Stimulated activated naive CD4-positive, alpha-beta T cell (primary cell): ENCODE measurements around the gene EMC8.
"Not testable (repeated sequence)": the region's sequence is repeated elsewhere in the genome, so short reads cannot be mapped to it uniquely, and the experiment has no call there.

Experiments used
- DNase-seq, 6 experiments: peaks; one replicate each; lab custom pipeline; 2025; lab: John Stamatoyannopoulos, UW

Gene EMC8

GRCh38 chr16:85799497-85800320 is at the start of gene EMC8, which contains the start of gene COX4I1:
Gene EMC8 (minus strand): TSS chr16:85799544. CDS start chr16:85799295, 249 bp downstream.
Gene COX4I1 (plus strand): TSS chr16:85799695. CDS start chr16:85801206, 1,511 bp downstream.
- peak; percentile 84 to 90 (median 86) for DNase-seq

DNA sequence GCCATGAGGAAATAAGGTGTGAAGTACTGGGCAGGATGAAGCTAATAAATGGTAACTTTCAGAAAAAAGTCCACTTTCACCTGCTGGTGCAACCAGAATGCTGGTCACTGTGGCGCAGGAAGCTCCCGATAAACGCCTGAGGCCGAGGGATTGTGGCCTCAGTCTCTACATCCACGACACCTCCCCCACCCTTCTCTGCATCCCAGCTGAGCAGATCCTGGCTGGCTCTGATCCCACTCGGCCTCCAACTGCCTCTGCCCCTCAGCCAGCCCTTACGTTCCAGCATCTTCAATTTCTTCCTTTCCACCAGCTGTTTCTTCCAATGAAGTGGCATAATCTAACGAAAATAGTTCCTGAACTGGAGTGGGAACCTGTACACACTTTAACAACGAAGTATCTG is 49.6 kb upstream of the EMC8 start:
- DNase-seq: no peak

- DNase-seq: no peak
Observed at GRCh38 chr16:85847681-85848601, 48.6 kb upstream of the EMC8 start.

GRCh38 chr16:85847036-85847435 is 47.7 kb upstream of the EMC8 start:
- DNase-seq: no peak

GRCh38 chr16:85846461-85846860 is 47.1 kb upstream of the EMC8 start:
- no peak for DNase-seq

GRCh38 chr16:85845266-85845665 is 45.9 kb upstream of the EMC8 start:
- DNase-seq: no peak

- no peak for DNase-seq
Observed at GRCh38 chr16:85844786-85845185, 45.4 kb upstream of the EMC8 start.

DNA sequence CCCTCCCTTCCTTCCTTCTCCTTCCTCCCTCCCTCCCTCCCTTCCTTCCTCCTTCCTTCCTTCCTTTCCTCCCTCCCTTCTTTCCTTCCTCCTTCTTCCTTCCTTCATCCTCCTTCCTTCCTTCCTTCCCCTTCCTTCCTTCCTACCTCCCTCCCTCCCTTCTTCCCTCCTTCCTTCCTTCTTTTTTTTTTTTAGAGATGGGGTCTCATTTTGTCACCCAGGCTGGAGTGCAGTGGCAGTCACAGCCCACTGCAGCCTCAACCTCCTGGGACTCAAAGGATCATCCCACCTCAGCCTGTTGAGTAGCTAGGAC is 44.8 kb upstream of the EMC8 start:
- DNase-seq: no peak

GRCh38 chr16:85843471-85844168 is 44.3 kb upstream of the EMC8 start:
- no peak for DNase-seq

GRCh38 chr16:85842848-85843247 is 43.5 kb upstream of the EMC8 start:
- no peak for DNase-seq

DNA sequence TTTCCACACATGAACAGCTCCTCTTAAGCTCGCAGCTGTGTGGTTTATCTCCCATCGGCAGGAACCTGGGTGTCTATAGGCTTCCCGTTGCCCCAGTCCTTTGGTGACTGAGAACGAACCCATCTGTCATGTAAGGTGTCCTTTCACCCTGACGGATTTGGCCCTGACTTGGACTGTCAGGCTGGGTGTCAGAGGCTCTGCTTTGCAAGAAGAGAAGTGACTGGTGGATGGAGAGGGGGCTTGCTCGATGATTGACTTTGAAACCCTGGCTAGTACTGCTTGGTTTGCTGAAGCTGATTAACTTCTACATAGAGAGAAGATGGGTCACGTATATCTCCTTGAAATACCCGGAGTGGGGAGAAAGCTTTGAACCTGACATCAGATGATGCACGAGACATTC is 43.1 kb upstream of the EMC8 start:
- DNase-seq: no peak

GRCh38 chr16:85840801-85841200 is 41.5 kb upstream of the EMC8 start:
- no peak for DNase-seq

GRCh38 chr16:85840395-85840794 is 41.1 kb upstream of the EMC8 start:
- DNase-seq: no peak

GRCh38 chr16:85839681-85840240 is 40.4 kb upstream of the EMC8 start:
- no peak for DNase-seq

- DNase-seq: no peak
Observed at GRCh38 chr16:85838876-85839585, 39.7 kb upstream of the EMC8 start.

DNA sequence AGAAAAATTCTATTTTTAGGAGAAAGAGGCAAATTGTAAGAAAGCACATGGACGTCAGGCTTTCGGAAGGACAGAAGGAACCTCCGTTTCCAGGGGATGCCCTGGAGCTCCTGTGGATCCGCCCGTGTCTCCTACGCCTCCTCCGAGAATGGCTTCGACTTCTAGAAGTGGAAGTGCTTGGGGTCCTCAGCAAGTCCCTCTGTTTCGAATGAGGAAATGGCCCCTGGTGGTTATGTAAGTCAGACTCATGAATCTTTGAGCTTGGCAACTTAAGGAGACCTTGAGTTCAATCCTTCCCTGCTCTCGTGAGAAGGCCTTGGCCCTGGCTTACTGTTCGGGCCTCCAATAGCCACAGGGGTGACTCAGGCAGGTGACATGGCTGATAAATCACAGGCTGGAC is 39.0 kb upstream of the EMC8 start:
- no peak for DNase-seq

DNA sequence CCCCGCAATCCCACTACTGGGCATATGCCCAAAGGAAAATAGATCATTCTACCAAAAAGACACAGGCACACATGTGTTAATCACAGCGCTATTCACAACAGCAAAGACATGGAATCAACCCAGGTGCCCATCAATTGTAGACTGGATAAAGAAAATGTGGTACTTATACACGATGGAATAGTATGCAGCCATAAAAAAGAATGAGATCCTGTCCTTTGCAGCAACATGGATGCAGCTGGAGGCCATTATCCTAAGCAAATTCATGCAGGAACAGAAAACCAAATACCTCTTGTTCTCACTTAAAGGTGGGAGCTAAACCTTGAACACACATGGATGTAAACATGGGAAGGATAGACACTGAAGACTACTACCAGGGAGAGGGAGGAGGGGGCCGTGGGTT is 38.3 kb upstream of the EMC8 start:
- DNase-seq: not testable (repeated sequence)

- DNase-seq: no peak
Observed at GRCh38 chr16:85836706-85837582, 37.6 kb upstream of the EMC8 start.

GRCh38 chr16:85835956-85836705 is 36.8 kb upstream of the EMC8 start:
- DNase-seq: no peak
